ENCODE measurements around the gene ARPC1B.
"Not testable (repeated sequence)": the region's sequence is repeated elsewhere in the genome, so short reads cannot be mapped to it uniquely, and the experiment has no call there.

The ARPC1B gene

DNA sequence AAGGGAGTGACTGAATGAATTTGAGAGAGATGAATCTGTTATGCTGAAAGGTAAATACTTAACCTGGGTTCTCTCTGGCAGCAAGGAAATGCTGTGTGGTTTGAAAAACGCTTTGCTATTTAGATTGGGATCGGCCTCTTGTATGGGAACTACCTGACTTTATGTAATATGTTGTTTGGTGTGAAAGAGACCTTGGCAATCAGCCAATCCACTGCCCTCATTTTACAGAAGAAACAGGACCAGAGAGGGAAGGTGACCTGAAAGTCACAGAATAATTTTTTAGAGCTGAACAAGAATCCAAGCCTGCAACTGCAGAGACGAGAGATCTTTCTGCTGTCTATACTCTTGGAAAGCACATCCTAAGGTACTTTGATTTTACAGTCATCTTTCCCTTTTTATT is 35.3 kb downstream of the ARPC1B start:
- in situ Hi-C loops (cut with HindIII; ENCODE audit: low sequenced_read_pairs): no loop called here
- TF ChIP-seq, protein P1, sequence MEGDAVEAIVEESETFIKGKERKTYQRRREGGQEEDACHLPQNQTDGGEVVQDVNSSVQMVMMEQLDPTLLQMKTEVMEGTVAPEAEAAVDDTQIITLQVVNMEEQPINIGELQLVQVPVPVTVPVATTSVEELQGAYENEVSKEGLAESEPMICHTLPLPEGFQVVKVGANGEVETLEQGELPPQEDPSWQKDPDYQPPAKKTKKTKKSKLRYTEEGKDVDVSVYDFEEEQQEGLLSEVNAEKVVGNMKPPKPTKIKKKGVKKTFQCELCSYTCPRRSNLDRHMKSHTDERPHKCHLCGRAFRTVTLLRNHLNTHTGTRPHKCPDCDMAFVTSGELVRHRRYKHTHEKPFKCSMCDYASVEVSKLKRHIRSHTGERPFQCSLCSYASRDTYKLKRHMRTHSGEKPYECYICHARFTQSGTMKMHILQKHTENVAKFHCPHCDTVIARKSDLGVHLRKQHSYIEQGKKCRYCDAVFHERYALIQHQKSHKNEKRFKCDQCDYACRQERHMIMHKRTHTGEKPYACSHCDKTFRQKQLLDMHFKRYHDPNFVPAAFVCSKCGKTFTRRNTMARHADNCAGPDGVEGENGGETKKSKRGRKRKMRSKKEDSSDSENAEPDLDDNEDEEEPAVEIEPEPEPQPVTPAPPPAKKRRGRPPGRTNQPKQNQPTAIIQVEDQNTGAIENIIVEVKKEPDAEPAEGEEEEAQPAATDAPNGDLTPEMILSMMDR (IDR thresholded peaks at IDR 0.05; ENCODE audit: low read depth, low read length, missing control alignments): no peak
- no peak for DNase-seq (ENCODE audit: low read depth)
- peak overlapping the region; percentile 100 for H3K4me3 ChIP-seq (ENCODE audit: low read depth, low read length)

DNA sequence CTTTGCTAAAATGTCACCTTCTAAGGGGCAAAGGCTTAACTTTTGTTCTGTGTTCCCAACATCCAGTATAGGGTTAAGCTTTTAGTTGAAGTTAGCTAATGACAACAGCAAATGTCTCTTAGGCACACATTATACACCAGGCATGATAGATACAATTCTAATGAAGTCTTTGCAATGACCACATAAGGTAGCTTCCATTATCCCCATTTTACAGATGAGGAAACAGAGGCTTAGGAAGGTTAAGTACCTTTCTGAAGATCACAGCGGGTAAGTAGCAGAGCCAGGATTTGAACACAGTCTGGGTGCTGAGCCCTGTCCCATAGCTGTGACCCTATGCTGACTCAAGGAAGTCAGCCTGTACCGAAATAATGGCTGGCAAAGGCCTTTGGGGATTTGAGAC is 36.1 kb downstream of the ARPC1B start:
- H3K4me3 ChIP-seq (ENCODE audit: low read depth, low read length): no peak overlapping the region
- TF ChIP-seq, protein P1 (IDR thresholded peaks at IDR 0.05; ENCODE audit: low read depth, low read length, missing control alignments): no peak
- no peak for DNase-seq (ENCODE audit: low read depth)
- in situ Hi-C loops (cut with HindIII; ENCODE audit: low sequenced_read_pairs): no loop called here

DNA sequence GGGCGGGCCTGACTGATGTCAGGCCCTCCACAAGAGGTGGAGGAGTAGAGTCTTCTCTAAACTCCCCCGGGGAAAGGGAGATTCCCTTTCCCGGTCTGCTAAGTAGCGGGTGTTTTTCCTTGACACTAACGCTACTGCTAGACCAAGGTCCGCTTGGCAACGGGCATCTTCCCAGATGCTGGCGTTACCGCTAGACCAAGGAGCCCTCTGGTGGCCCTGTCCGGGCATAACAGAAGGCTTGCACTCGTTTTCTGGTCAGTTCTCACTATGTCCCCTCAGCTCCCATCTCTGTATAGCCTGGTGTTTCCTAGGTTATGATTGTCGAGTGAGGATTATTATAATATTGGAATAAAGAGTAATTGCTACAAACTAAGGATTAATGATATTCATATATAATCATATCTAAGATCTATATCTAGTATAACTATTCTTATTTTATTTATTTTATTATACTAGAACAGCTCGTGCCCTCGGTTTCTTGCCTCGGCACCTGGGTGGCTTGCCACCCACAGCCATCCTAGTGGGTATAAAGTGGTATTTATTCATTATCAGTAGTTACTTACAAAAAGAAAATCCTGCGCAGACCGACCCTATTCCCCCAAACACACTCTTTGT is 41.1 kb downstream of the ARPC1B start:
- in situ Hi-C loops (cut with HindIII; ENCODE audit: low sequenced_read_pairs); H3K4me3 ChIP-seq (ENCODE audit: low read depth, low read length): not testable (repeated sequence)
- TF ChIP-seq, protein P1 (IDR thresholded peaks at IDR 0.05; ENCODE audit: low read depth, low read length, missing control alignments): peak; percentile 64
- DNase-seq (ENCODE audit: low read depth): peak; percentile 28

DNA sequence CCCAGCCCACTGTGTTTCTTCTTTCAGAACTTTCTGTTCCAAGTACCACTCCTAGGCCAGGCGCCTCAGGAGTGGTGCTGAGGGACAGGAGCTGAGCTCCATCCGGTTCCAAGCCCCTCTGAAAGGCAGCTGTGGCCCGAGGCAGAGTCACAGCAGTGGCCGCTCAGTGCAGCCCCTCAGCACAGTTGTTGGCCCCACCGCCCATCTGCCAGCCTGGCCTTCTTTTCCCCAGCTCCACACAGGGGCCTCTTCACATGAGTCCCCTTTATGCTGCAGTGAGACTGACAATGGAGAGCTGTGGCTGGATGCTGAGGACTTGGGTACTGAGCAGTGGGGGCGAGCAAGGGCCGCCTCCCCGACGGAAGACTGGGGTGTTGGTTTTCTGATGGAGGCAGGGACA is 43.7 kb downstream of the ARPC1B start:
- in situ Hi-C loops (cut with HindIII; ENCODE audit: low sequenced_read_pairs): no loop called here
- TF ChIP-seq, protein P1 (IDR thresholded peaks at IDR 0.05; ENCODE audit: low read depth, low read length, missing control alignments): no peak
- H3K4me3 ChIP-seq (ENCODE audit: low read depth, low read length): no peak overlapping the region
- DNase-seq (ENCODE audit: low read depth): no peak

DNA sequence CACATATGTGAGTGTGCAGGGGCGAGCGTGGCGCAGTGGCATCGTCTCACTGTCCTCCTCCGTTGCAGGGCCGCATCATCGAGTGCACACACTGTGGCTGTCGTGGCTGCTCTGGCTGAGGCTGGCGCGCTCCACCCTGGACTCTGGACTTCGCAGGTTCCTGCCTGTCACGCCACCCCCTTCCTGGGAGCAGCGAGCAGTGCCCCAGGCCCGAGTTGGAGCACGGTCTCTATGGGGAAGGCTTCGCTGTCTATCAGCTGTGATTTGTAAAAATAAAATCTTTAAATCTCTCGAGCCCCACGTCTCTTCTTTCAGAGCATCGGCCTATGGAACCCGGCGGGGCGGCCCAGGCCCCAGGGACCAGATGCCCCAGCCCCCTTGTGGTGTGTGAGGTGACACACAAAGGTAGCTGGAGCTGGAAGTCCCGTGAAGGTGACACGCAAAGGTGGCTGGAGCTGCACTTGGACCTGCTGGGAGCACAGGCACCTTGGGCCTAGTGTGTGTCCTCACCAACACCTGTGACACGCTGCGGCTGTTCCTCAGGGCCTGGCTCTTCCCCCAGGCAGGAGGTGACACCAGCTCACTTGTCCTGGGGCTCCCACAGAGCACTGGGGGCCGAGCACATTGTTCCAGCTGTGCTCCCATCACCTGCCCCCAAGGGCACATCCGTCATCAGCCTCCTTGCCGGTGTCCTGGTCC is 44.9 kb downstream of the ARPC1B start:
- in situ Hi-C loops (cut with HindIII; ENCODE audit: low sequenced_read_pairs): no loop called here
- H3K4me3 ChIP-seq (ENCODE audit: low read depth, low read length): no peak overlapping the region
- TF ChIP-seq, protein P1 (IDR thresholded peaks at IDR 0.05; ENCODE audit: low read depth, low read length, missing control alignments): no peak
- DNase-seq (ENCODE audit: low read depth): no peak

DNA sequence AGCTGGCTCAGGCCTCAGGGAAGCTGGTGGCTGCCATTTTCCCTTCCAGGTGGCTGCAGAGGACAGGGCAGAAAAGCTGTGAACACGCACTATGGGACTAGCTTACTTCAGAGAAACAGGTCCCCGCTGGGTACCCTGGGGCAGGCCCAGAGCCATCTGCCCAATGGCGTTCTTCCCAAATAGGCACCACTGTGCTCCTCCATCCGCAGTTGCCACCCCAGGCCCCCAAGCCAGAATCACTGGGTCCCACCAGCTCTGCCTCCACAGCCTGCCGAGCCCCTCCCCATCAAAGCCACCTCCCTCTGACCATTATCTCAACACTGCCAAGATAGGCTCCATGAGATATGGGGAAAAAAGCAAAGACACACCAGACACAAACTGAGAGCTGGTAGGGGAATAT is 45.7 kb downstream of the ARPC1B start:
- in situ Hi-C loops (cut with HindIII; ENCODE audit: low sequenced_read_pairs): no loop called here
- H3K4me3 ChIP-seq (ENCODE audit: low read depth, low read length): no peak overlapping the region
- no peak for DNase-seq (ENCODE audit: low read depth)
- TF ChIP-seq, protein P1 (IDR thresholded peaks at IDR 0.05; ENCODE audit: low read depth, low read length, missing control alignments): no peak
